Measurements from ENCODE around the gene TACC3. TPM values are rescaled to one million over a fixed set of nuclear protein-coding genes. Genes with fewer than 3 reads are reported as not detected.

The TACC3 gene
- polyA plus RNA-seq, 12 donors: 15.3 to 43.5 (median 26.6) TPM; not detected in 1

- no peak for DNase-seq
Measured at GRCh38 chr4:1743551-1743950, 22.2 kb downstream of the TACC3 start.

- no peak for DNase-seq
Measured at GRCh38 chr4:1743975-1744374, 22.7 kb downstream of the TACC3 start.

- no peak for DNase-seq
Measured at GRCh38 chr4:1744552-1744951, 23.2 kb downstream of the TACC3 start.

GRCh38 chr4:1745165-1745564 lies 23.8 kb downstream of the TACC3 start:
- no peak for DNase-seq

GRCh38 chr4:1745697-1746096 lies 24.4 kb downstream of the TACC3 start:
- no peak for DNase-seq

GRCh38 chr4:1746265-1746691 lies 25.0 kb downstream of the TACC3 start:
- DNase-seq: peak; percentile 46

GRCh38 chr4:1746919-1747602 lies 25.7 kb downstream of the TACC3 start:
- no peak for DNase-seq

GRCh38 chr4:1747603-1747967 lies 26.3 kb downstream of the TACC3 start:
- no peak for DNase-seq

GRCh38 chr4:1748465-1748995 lies 27.2 kb downstream of the TACC3 start:
- peak; percentile 58 for DNase-seq

- no peak for DNase-seq
Measured at GRCh38 chr4:1749370-1749769, 28.0 kb downstream of the TACC3 start.

- DNase-seq: no peak
Measured at GRCh38 chr4:1749826-1750225, 28.5 kb downstream of the TACC3 start.

GRCh38 chr4:1750381-1751154 lies 29.2 kb downstream of the TACC3 start:
- DNase-seq: no peak

GRCh38 chr4:1751155-1751918 lies 30.0 kb downstream of the TACC3 start:
- DNase-seq: no peak

GRCh38 chr4:1751919-1752283 lies 30.6 kb downstream of the TACC3 start:
- no peak for DNase-seq

GRCh38 chr4:1752284-1753041 lies 31.1 kb downstream of the TACC3 start:
- DNase-seq: no peak

GRCh38 chr4:1753294-1753696 lies 32.0 kb downstream of the TACC3 start:
- DNase-seq: no peak

- no peak for DNase-seq
Measured at GRCh38 chr4:1753697-1754311, 32.5 kb downstream of the TACC3 start.

- no peak for DNase-seq
Measured at GRCh38 chr4:1754336-1754735, 33.0 kb downstream of the TACC3 start.

- DNase-seq: no peak
Measured at GRCh38 chr4:1755297-1755696, 34.0 kb downstream of the TACC3 start.

- DNase-seq: no peak
Measured at GRCh38 chr4:1756079-1756478, 34.8 kb downstream of the TACC3 start.

Measured in muscle of arm (tissue), 12 donors.